A549 treated with AZD2906 at 1 μM for 4 hours (cell line): ENCODE measurements around the gene KCNMB2. TPM values are rescaled to one million over a fixed set of nuclear protein-coding genes. Genes with fewer than 3 reads are reported as not detected.

Source experiments
- total RNA-seq: library from RNA; stranded (reverse); fragments of 200-300 nt; extraction: Qiagen RNA extraction; gene quantifications from 5 replicates; pipeline ENCODE4 v1.2.3, GENCODE V29; 2022

The KCNMB2 gene
- total RNA-seq = not detected in 5 replicates

DNA sequence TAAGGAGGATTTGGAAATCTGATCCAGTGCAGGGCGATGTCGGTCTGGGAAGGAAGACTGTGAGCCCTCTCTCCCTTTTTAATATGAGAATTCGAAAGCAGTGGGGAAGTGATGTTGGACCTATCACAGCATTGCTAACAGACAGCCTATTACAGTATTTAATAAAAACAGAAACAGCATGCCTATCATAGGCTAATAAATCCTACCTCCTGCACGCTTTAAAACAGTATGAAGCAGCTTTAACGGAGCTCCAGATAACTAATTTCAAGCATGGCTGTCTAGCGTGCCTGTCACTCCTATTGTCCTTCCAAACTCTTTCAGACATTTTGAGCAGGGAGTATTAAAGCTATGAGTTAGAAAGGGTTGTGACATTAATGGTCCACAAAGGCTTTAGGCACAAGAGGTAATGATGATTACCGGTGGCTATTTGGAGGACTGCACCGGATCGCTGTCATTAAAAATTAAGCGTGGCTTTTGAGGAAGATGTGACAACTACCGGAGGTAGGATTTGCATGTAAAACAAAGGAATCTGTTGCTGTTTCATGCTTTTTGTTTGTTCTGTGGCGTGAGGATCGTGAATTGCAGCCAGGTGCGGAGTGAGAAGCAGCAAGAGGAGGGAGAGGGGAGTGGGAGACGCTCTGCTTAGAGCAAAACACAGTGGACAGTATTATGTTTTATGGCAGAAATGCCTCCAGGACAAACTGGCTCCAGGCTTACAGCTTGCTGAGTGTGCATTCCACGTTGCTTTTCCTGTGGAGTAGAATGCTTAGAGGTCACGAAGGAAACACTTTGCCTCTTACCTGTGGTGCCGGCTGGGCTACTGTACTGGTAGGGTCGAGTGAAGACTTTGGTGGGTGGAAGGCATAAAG, at the start of gene KCNMB2:
Gene KCNMB2, plus strand, starts transcription at position 226 of the 869 bp plus-strand sequence.

